ENCODE measurements around the gene TGFBI.

The TGFBI gene

GRCh38 chr5:136000147-136000546 lies 28.6 kb upstream of the TGFBI start:
- H3K4me3 ChIP-seq (ENCODE audit: low read depth, low read length) = no peak overlapping the region
- TF ChIP-seq, protein P1, sequence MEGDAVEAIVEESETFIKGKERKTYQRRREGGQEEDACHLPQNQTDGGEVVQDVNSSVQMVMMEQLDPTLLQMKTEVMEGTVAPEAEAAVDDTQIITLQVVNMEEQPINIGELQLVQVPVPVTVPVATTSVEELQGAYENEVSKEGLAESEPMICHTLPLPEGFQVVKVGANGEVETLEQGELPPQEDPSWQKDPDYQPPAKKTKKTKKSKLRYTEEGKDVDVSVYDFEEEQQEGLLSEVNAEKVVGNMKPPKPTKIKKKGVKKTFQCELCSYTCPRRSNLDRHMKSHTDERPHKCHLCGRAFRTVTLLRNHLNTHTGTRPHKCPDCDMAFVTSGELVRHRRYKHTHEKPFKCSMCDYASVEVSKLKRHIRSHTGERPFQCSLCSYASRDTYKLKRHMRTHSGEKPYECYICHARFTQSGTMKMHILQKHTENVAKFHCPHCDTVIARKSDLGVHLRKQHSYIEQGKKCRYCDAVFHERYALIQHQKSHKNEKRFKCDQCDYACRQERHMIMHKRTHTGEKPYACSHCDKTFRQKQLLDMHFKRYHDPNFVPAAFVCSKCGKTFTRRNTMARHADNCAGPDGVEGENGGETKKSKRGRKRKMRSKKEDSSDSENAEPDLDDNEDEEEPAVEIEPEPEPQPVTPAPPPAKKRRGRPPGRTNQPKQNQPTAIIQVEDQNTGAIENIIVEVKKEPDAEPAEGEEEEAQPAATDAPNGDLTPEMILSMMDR (IDR thresholded peaks at IDR 0.05; ENCODE audit: low read depth, low read length) = no peak
- in situ Hi-C loops (cut with HindIII; ENCODE audit: low sequenced_read_pairs) = no loop called here
- DNase-seq (ENCODE audit: low read depth, low spot score) = no peak

- DNase-seq (ENCODE audit: low read depth, low spot score) = no peak
- in situ Hi-C loops (cut with HindIII; ENCODE audit: low sequenced_read_pairs) = no loop called here
- TF ChIP-seq, protein P1 (IDR thresholded peaks at IDR 0.05; ENCODE audit: low read depth, low read length) = no peak
- H3K4me3 ChIP-seq (ENCODE audit: low read depth, low read length) = no peak overlapping the region
Observed at GRCh38 chr5:136000932-136001331, 27.9 kb upstream of the TGFBI start.

DNA sequence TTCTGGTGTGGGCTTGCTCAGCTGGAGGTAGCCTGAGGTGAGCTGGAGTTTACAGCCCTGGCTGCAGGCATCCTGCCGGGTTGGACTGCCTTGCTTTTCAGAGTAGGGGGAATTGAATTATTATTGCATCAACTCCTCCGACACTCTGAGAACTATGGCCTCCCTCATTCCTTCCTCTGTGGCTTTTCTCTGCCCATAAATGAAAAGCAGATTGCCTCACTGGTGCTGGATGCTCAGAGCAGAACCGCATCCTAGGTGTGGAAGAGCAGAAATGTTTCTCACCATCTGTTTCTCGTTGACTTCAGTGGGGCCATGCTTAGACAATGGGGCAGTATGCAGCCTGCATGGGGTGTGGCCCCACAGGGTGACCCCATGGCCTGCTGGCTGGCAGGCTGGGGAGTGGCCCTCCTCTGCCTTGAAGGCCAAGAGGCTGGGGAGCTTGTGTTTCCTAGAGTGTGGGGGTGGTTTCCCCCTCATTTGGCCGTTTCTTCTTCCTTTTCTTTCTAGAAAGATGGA lies 27.3 kb upstream of the TGFBI start:
- peak; percentile 81 for DNase-seq (ENCODE audit: low read depth, low spot score)
- no peak overlapping the region for H3K4me3 ChIP-seq (ENCODE audit: low read depth, low read length)
- TF ChIP-seq, protein P1 (IDR thresholded peaks at IDR 0.05; ENCODE audit: low read depth, low read length) = no peak
- in situ Hi-C loops (cut with HindIII; ENCODE audit: low sequenced_read_pairs) = no loop called here

DNA sequence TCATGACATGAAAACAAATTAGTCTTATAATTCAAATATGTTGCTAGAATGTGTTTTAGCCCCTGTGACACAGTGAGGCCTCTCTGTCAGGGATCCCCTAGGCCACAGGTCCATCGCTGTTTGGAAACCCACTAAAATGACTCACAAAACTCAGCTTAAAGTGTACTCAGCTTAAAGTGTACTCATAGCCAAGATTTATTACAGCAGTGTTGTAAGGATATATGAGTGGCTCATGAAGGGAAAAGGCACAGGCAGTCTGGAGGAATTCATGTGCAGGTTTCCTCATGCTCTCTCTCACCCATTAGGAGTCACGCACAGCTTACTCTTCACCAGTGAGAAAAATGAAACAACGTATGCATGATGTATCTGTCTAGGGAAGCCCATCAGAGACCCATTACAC lies 24.4 kb upstream of the TGFBI start:
- no peak overlapping the region for H3K4me3 ChIP-seq (ENCODE audit: low read depth, low read length)
- in situ Hi-C loops (cut with HindIII; ENCODE audit: low sequenced_read_pairs) = no loop called here
- peak; percentile 75 for DNase-seq (ENCODE audit: low read depth, low spot score)
- TF ChIP-seq, protein P1 (IDR thresholded peaks at IDR 0.05; ENCODE audit: low read depth, low read length) = no peak

DNA sequence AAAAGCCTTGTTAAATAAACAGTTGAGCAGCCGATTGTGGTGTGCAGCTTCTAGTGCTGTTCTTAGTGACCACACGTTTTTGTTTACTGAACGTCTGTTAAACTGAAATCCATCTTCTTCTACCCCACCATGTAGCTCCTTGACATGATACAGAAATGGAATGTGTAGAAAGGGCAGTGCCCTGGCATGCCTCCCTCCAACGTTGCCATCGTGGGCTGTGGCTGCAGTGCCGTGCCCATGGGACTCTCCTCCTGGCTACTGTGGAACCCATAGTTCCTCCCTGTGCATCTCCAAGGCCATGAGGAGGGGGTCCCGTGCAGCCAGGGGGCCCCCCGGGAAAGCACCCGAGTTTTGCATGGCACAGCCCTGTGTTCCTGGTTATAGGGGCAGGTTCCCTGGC lies 23.3 kb upstream of the TGFBI start:
- TF ChIP-seq, protein P1 (IDR thresholded peaks at IDR 0.05; ENCODE audit: low read depth, low read length) = no peak
- no peak overlapping the region for H3K4me3 ChIP-seq (ENCODE audit: low read depth, low read length)
- DNase-seq (ENCODE audit: low read depth, low spot score) = no peak
- in situ Hi-C loops (cut with HindIII; ENCODE audit: low sequenced_read_pairs) = no loop called here

DNA sequence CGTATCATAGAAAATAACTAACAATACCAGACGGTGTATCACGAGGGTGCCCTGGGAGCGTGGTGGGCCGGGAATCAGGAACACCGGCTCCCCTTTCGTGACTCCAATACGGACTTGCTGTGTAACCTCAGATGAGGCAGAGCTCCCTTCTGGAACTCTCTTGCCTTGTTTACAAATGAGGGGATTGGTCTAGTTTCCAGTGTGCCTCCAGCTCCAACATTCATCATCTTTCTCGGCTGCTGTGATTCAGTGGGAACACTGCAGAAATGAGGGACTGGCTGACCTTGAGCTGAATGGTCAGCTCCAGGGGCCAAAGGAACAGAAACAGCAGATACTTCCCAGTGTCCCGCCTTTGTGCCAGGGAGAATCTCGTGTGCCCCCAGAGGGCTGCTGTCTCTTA lies 22.6 kb upstream of the TGFBI start:
- DNase-seq (ENCODE audit: low read depth, low spot score) = no peak
- in situ Hi-C loops (cut with HindIII; ENCODE audit: low sequenced_read_pairs) = no loop called here
- no peak overlapping the region for H3K4me3 ChIP-seq (ENCODE audit: low read depth, low read length)
- TF ChIP-seq, protein P1 (IDR thresholded peaks at IDR 0.05; ENCODE audit: low read depth, low read length) = no peak
